ENCODE results near the gene SIX3.

Gene SIX3

DNA sequence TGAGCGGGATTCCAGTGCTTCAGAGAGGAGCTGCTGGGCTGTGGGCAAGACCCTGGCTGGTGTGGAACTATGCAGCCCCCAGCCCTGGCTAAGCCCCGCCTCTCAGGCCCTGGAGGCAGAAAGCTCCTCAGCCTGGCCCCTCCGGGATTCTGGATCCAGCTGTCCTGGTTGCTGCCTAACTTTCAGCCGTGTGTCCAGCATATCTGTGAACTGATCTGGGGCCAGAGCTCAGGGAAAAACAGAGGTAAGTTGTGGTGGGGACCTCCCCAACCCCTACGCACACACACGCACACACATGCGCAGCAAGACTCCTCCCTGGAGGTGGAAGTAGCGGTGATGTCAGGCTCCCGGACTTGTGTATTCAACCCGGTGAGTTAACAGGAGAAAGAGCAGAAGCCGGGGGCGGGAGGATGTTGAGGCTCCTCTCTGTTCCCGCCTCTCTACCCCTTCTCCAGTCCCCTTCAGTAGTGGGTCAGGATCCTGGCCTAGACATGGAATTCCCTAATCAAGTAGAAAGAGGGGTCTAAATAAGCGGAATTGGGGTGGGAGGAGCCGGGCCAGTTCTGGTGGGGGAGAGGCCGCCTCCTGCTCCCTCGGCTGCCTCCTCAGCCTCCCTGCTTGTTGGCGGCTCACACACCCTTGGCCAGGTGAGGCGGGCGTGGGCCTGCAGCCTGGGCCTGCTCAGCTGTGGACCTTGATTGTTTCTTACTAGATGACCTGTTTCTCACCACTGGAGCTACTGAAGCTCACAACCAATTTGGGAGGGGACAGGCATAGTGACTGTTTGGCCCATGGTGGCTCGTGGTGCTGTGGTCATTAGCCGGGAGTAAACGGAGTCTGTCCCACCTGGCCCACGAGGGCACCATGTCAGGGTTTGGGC is 34.3 kb downstream of the SIX3 start:
- Histone ChIP-seq H3K4me3 (replicated peaks; ENCODE audit: low read depth, low read length) (no peak overlapping the region), H3K36me3 (ENCODE audit: control insufficient read depth, insufficient read depth, low read length) (no peaks in the 10 kb centered on the region), H3K27me3 (replicated peaks; ENCODE audit: control insufficient read depth, insufficient read depth, low read length) (no peaks in the 10 kb centered on the region)
- TF ChIP-seq, protein P1, sequence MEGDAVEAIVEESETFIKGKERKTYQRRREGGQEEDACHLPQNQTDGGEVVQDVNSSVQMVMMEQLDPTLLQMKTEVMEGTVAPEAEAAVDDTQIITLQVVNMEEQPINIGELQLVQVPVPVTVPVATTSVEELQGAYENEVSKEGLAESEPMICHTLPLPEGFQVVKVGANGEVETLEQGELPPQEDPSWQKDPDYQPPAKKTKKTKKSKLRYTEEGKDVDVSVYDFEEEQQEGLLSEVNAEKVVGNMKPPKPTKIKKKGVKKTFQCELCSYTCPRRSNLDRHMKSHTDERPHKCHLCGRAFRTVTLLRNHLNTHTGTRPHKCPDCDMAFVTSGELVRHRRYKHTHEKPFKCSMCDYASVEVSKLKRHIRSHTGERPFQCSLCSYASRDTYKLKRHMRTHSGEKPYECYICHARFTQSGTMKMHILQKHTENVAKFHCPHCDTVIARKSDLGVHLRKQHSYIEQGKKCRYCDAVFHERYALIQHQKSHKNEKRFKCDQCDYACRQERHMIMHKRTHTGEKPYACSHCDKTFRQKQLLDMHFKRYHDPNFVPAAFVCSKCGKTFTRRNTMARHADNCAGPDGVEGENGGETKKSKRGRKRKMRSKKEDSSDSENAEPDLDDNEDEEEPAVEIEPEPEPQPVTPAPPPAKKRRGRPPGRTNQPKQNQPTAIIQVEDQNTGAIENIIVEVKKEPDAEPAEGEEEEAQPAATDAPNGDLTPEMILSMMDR (IDR thresholded peaks at IDR 0.05; ENCODE audit: insufficient read depth, low read length, poor library complexity, severe bottlenecking): no peak
- no peak for DNase-seq (ENCODE audit: extremely low read depth, insufficient read length)

DNA sequence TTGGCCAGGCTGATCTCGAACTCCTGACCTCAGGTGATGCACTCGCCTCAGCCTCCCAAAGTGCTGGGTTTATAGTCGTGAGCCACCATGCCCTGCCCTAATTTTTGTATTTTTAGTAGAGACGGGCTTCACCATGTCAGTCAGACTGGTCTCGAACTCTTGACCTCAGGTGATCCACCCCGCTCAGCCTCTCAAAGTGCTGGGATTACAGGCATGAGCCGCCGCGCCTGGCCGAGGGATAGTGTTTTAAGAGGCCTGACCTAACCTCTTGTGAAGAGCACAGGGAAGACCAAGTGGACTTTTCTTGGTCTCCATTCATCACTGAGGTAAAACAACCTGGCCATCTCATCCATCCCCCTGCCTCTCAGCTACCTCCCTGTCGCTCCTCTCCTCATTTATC is 38.1 kb downstream of the SIX3 start:
- TF ChIP-seq, protein P1 (IDR thresholded peaks at IDR 0.05; ENCODE audit: insufficient read depth, low read length, poor library complexity, severe bottlenecking): no peak

GRCh38 chr2:44980751-44981713 is 39.5 kb downstream of the SIX3 start:
- no peak for DNase-seq (ENCODE audit: extremely low read depth, insufficient read length)
- TF ChIP-seq, protein P1 (IDR thresholded peaks at IDR 0.05; ENCODE audit: insufficient read depth, low read length, poor library complexity, severe bottlenecking): no peak

More for the DNA sequence above, 38.1 kb downstream of the SIX3 start:
- H3K27me3 ChIP-seq (replicated peaks; ENCODE audit: control insufficient read depth, insufficient read depth, low read length): no peaks in the 10 kb centered on the region; the same call in 1 of the 2 replicates
- no peaks in the 10 kb centered on the region for H3K36me3 ChIP-seq (ENCODE audit: control insufficient read depth, insufficient read depth, low read length)
- H3K4me3 ChIP-seq (replicated peaks; ENCODE audit: low read depth, low read length): no peak overlapping the region
- DNase-seq (ENCODE audit: extremely low read depth, insufficient read length): no peak

GRCh38 chr2:44981714-44982108 is 40.2 kb downstream of the SIX3 start:
- H3K36me3 ChIP-seq (ENCODE audit: control insufficient read depth, insufficient read depth, low read length): no peaks in the 10 kb centered on the region
- H3K4me3 ChIP-seq (replicated peaks; ENCODE audit: low read depth, low read length): no peak overlapping the region
- H3K27me3 ChIP-seq (replicated peaks; ENCODE audit: control insufficient read depth, insufficient read depth, low read length): no peaks in the 10 kb centered on the region; the same call in 1 of the 2 replicates
- DNase-seq (ENCODE audit: extremely low read depth, insufficient read length): no peak
- TF ChIP-seq, protein P1 (IDR thresholded peaks at IDR 0.05; ENCODE audit: insufficient read depth, low read length, poor library complexity, severe bottlenecking): peak; percentile 78

More at GRCh38 chr2:44980751-44981713, 39.5 kb downstream of the SIX3 start:
- H3K27me3 ChIP-seq (replicated peaks; ENCODE audit: control insufficient read depth, insufficient read depth, low read length): no peaks in the 10 kb centered on the region; the same call in 1 of the 2 replicates
- no peaks in the 10 kb centered on the region for H3K36me3 ChIP-seq (ENCODE audit: control insufficient read depth, insufficient read depth, low read length)
- no peak overlapping the region for H3K4me3 ChIP-seq (replicated peaks; ENCODE audit: low read depth, low read length)

DNA sequence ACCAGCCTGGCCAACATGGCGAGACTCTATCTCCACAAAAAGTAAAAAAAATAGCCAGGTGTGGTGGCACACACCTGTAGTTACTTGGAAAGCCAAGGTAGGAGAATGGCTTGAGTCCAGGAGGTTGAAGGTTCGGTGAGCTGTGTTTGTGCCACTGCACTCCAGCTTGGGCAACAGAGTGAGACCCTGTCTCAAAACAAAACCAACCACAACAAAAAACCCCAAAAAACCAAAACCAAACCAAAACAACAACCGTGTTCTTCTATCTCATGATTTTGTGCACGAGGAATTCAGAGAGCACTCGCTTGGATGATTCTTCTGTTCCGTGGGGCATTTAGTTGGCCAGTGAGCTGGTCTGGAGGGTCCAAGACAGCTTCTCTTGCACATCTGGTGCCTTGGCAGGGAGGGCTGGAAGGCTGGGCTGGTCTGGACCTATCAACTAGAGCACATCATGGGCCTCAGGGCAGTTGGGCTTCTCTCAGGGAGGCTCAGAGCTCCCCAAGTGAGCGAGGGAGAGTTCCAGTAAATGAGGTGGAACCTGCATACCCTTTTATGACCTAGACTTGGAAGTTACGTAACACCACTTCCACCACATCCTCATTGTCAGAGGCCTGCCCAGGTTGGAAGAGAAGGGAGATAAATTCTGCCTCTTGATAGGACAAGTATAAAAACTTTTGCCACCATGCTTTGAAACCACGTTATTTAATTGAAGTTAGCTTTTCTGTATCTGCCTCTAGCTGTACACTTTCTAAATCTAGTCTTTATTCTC is 42.5 kb downstream of the SIX3 start:
- Histone ChIP-seq H3K36me3 (ENCODE audit: control insufficient read depth, insufficient read depth, low read length) (no peaks in the 10 kb centered on the region), H3K27me3 (replicated peaks; ENCODE audit: control insufficient read depth, insufficient read depth, low read length) (no peaks in the 10 kb centered on the region; the same call in 1 of the 2 replicates), H3K4me3 (replicated peaks; ENCODE audit: low read depth, low read length) (no peak overlapping the region)
- DNase-seq (ENCODE audit: extremely low read depth, insufficient read length): no peak
- TF ChIP-seq, protein P1 (IDR thresholded peaks at IDR 0.05; ENCODE audit: insufficient read depth, low read length, poor library complexity, severe bottlenecking): no peak

All from GM06990 (cell line).